Muscle of back (tissue), 11 donors: ENCODE measurements around the gene REV3L. TPM values are rescaled to one million over a fixed set of nuclear protein-coding genes. Genes with fewer than 3 reads are reported as not detected.
"Not testable (repeated sequence)": the region's sequence is repeated elsewhere in the genome, so short reads cannot be mapped to it uniquely, and the experiment has no call there.

Experiments
- DNase-seq, 3 donors: peaks; one replicate each; pipeline versions ENCODE4 v3.0.0 to v3.0.0-alpha.2; 2013
- polyA plus RNA-seq, 10 donors: library from polyadenylated mRNA; unstranded; fragments of 120-200 nt; gene quantifications; one replicate each; pipeline ENCODE4 v1.2.1, GENCODE V29; 2013; ENCODE audit not compliant: insufficient read length in 10 of 10

Gene REV3L
- polyA plus RNA-seq, 10 donors = 31.2 to 56.7 (median 38.8) TPM

DNA sequence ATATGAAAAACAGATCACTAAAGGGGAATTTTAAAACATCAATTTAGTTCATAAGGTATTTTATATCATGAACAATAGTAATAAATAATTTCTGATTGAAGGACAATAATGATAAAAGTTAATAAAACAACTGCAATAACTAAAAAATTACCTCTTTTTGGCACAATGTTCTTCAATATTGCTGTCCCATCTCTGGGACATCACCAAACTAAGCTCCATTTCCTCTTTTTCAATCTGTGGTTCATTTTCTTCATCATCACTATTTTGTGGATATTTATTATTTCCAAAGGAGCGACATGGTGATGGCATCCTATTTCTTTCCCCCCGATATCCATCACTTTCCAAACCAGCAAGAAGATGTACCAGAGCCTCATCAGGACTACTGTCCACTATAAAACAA, 103.2 kb downstream of the REV3L start:
- no peak for DNase-seq

DNA sequence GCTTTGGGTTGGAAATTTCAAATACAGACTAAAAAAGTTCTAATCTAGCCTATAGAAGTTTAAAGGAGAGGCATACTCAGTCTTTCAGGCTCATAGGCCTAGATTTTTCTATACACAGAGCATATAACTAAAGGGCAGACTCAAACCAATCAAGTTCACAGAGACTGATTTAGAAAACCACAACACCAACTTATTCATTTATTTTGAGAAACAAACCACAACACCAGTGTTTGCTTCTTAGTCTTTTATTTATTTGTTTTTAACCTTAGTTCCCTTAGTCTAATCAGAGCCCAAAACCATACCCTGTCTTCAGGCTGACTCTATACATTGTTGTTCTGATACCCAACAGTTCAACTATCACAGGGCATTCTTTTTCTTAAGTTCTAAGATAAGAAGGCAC, 103.7 kb downstream of the REV3L start:
- DNase-seq = no peak

DNA sequence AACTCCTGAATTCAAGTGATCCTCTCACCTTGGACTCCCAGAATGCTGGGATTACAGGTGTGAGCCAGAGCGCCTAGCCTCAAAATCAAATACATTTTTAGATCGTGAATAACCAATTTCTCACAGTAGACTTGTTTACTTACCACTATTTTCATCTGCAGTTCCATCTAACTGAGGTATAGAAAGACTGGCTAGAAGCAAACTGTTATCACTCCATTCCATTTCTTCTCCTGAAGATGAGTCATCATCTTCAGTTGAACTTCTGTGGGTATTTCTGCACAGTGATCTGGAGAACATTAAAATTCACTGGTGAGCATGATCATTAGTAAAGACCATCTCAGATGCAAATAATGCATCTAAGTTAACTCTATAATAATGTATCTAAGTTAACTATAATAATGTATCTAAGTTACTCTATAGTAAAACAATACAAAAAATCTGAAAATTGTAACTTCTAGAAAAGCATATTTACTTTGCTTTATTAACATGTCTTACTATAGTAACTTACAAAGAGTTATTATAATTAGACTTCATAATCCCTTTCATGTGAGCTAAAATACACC, 105.4 kb downstream of the REV3L start:
- DNase-seq = no peak

DNA sequence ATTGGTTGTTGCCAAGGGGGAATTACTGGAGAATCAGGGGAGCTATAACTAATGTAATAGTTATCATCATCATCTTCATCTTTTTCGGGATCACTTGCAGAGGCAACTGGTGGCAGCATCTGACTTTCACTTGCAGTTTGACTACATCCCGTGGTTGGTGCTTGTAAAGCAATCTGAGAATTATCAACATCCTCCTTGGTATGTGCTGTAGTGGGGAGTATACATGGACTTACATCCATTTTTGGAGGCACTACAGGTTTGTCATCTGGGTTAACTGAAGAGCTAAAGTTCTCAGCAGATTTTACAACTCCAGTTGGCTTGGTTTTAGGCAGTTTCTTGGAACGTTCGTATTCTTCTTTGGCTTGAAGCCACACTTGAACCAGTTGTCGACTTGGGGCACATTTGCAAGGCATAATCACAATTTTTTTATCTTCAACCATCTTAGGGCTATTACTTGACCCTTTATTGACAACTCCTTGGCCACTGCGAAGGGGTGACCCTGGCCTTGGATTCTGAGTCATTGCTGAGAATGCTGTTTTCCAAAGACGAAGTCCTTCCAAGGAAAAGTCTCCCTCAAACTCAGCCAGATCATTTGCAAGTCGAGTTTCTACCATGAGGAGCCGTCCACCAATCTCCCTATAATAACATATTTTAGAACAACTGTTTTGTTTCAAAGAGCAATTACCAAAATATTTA, 115.5 kb downstream of the REV3L start:
- no peak for DNase-seq

DNA sequence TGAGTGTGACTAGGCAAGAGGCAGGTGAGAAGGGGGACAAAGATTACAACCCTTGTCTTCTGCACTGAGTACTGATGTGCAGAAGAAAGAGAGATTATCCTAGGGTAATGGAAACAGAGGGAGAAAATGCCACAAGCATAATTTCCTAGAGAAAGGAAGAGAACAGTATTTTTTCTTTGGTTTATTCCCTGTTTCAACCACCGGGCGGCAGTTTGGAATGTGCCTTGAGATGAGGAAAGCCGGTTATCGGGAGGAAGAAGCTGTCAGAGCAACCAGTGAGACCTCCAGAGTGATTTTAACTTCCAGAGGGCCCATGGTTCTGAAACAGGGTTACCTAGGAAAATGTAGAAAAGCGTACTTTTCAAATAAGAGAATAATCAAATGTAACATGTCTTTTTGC, 121.4 kb downstream of the REV3L start:
- peak; percentile 11 to 65 (median 34) for DNase-seq

DNA sequence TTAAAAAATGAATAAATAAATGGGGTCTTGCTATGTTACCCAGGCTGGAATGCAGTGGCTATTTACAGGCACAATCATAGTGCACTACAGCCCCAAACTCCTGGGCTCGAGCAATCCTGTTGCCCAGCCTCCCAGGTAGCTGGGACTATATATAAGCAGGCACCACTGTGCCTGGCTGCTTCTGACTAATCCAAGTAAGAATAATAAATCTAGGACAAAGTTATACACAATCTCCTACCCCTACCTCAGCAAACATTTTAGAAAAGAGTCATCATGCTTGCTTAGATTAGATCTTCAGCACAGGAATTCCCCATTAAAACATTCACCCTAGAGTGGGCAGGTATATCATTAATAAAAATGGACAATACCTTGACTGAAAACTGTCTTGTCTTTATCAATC, 124.6 kb downstream of the REV3L start:
- no peak for DNase-seq

DNA sequence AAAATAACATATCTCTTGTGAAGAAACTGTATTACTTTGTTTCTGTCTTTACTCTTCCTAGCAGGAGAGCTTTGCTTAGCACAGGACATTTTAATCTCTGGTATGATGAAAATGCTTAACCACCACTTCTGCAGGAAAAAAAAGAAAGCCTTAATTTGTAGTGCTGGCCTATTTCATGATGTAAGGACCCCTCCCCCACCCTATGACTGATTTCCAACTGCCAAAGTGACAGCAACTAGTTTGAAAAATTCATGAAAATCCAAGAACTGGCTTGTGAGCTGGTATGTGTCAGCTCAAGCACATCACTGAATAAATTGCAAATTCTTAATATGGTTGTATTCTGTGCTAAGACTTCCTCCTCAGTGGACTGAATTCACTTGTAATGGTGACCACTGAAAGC, 125.3 kb downstream of the REV3L start:
- DNase-seq = peak in 1 of 3 donors; percentile 20

DNA sequence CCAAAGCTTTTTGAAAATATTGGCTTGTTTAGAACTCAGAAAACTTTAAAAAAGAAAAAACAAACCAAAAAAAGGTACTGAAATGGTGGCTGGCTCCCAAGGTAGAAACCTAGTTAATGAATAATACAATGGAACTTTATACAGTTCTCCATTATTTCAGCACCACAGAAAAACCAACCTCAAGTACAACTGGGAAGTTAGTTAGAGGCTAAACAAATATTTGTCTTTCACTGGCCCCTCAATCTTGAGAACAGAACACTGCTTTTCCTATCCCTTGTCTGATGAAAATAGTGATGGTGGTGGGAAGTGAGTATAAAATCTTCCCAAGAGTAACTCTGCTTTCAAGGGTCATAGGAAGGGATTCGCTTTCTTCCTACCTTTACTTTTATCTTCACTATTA, 126.5 kb downstream of the REV3L start:
- no peak for DNase-seq

DNA sequence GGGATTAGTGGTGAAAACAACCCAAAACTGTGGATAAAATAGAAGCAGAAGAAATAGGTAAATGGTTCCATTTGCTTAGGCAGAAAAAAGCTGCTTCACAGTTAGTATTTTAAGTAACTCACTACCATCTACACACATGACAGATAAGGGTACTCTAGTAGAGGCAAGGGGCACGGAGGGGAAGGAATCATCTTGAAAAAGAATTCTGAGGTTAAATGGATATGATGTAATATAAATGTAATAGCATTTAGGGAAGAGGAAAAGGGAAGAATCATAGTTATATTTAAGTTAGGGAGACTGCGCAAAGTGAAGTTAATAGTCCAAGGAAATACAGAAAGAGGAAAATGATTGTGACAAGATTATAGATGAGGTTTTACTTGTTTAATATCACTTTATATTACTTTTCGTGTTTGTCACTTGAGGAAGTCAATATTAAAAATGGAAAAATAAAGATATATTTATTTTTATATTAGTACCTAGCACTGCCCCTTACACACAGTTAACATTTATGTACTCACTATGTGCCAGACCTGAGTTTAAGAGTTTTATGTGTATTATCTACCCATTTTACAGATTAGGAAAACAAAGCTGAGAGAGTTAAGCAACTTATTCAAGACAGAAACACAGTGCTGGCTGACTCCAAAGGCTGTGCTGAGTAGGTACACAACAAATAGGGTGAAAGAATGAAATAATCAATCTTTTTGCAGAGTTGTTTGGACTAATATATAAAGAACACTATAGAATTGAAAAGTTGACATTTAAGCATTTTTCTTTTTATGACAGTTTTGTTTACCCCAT, 128.1 kb downstream of the REV3L start:
- no peak for DNase-seq

DNA sequence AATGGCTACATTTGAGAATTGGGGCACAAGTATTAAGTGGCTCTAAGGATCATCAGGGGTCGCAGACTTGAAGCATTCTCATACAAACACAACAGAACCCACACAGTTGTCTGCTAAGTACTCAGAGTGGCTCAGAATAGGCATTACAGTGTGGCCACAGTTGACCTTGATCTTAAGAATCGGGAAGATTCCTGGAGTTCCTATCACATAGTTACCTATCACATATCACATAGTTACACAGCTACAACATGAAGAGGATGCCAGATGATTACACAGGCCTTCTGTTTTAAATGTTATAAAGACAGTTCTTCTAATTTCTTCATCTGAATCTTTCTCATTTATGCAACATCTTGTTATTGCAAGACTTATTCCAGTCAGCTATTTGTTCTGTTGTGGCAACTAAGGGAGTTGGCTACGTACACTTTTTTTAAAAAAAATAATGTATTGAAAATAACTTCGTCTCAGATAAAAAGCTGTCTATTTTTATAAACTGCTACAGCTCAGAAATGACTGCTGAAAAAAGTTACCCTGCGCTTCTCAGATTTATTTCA, 129.0 kb downstream of the REV3L start:
- peak in 1 of 3 donors; percentile 9 for DNase-seq

DNA sequence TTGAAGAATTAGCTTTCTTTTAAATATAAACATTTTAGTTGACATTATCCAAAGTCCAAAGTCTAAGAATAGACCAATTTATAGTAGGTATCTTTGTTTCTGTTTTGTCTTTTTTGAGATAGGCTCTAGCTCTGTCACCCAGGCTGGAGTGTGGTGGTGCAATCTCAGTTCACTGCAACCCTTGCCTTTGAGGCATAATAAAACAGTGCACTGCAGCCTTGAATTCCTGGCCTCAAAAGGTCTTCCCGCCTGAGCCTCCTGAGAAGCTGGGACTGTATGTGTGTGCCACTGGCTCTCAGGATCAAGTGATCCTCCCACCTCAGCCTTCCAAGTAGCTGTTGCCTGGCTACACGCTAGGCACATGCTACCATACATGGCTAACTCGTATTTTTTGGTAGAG, 135.4 kb downstream of the REV3L start:
- no peak for DNase-seq

DNA sequence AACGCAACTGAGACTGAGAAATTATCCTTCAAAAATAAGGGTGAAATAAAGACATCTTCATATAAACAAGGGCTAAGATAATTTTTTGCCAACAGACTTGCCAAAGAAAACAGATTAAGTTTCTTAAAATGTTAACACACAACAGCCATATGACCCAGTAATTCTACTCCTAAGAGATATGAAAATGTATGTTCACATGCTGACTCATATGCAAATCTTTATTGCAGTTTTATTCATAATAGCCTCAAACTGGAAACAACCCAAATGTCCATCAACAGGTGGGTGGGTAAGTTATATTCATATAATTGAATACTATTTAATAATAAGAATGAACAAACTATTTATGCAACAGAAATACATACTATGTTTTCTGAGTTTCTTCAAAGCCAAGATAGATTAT, 140.1 kb downstream of the REV3L start:
- no peak for DNase-seq

DNA sequence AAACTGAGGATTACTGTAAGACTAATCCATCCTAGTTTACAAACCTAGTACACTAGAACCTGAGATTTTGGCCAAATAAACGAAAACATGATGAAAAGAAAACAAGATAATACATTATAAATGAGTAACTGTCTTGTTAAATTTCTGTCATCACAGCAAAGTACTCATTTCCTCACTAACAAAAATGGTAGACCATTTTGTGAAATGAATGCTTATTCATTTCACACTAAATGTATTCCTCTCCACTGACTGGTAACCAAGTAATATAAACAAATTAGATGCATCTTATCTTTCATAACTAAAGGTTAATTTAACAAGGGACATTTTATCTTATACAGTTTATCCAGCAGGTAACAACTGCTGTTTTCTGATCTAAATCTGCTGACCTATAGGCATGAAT, 143.7 kb downstream of the REV3L start:
- DNase-seq = no peak

DNA sequence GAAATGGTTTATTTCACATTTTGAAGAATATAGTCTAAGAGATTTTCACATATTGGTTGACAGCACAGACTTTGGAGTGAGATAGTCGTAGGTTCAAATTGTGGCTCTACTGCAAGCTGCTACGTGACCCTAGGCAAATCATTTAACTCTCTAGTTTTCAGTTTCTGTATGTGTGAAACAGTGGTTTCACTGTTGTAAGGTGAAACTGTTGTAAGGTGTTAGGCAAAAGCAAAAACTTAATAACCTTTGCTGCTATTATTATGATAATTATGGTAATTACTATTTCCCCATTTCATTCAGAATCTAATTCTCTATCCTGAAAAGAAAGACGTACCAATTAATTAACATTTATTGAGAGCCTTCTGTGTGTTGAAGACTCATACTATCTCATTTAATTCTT, 144.2 kb downstream of the REV3L start:
- DNase-seq = no peak

DNA sequence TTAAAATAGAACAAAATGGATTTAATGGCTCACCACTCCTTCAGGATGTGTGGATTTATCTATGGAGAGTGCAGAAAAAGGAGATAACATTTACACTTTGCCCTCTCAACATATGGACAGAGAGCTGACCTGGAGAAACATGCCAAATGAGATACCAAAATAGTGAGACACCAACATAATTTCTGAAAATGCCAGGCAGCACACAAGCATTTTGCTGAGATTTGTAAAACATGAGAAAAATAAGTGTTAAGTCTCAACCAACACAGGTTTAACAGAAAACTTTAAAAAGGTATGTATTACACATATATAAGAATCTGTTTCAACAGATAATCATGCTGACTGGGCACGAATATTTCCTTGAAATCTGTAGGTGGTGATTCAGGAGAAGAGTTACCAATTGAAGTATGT, 145.2 kb downstream of the REV3L start:
- no peak for DNase-seq

DNA sequence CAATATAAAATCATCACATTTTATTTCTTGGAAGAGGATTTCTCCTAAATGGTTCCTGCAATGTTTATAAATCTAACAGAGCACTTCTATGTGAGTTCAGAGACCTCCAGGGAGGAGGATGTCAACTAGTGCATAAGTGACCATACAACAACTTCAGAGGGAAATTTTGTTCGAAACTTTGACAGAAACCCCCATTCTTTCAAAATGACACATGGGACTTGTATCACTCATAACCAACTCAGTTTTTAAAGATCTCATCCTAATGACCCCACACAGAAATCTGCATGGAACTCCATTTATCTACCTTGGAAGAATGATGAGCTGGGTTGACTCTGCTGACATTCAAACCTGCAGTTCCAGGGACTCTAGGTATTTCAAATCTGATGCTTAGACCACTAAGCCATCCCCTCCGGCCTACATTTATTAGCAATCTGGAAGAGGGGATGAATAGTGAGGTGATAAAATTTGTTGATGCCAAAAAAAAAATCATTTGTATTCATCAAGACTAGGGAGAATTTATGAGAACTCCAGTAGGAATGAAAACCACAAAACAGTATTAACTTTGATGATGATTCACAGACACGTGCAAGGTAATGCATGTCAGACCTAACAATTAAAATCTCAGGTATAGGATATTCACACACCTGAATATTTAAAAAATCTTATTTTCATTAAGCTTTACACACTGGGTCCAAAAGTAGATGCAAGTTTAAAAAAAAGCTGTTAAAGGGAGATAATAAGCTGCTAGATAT, 153.0 kb downstream of the REV3L start:
- DNase-seq = no peak

DNA sequence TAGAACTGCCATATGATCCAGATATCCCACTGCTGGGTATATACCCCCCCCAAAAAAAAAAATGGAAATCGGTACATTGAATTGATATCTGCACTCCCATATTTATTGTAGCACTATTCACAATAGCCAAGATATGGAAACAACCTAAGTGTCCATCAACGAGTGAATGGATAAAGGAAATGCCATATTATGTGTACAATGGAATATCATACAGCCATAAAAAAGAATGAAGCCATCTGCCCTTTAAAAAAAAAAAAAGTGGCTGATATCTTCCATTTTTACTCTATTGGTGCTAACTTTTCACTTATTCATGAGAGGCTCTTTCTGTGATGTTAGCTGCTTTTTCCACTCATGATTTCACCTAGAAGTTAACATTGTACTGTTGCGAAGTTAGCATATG, 156.5 kb downstream of the REV3L start:
- no peak for DNase-seq

DNA sequence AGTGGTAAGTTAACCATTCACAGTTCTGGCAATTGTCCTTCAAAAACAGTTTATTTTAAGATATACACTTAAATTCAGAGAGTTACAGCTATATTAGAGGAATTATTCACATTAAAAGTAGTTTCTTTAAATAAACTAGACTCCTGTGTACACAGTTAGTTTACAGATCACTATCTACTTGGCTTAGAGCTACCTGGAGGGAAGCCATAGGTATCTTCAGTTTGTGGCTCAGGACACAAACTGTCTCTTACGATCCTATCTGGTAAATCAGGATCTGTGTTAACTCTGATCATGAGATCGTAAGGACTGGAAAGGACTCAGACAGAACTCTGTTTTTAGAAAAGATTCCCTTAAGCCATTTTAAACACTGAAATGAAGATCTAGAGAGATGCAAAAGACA, 160.9 kb downstream of the REV3L start:
- no peak for DNase-seq

DNA sequence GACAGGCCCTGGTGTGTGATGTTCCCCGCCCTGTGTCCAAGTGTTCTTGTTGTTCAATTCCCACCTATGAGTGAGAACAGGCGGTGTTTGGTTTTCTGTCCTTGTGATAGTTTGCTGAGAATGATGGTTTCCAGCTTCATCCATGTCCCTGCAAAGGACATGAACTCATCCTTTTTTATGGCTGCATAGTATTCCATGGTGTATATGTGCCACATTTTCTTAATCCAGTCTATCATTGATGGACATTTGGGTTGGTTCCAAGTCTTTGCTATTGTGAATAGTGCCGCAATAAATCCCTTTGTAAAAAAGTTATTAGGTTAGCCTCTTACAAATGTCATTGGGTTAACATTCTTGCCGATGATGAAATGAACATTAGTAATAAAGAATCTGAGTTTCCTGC, 175.1 kb downstream of the REV3L start:
- DNase-seq = not testable (repeated sequence)

DNA sequence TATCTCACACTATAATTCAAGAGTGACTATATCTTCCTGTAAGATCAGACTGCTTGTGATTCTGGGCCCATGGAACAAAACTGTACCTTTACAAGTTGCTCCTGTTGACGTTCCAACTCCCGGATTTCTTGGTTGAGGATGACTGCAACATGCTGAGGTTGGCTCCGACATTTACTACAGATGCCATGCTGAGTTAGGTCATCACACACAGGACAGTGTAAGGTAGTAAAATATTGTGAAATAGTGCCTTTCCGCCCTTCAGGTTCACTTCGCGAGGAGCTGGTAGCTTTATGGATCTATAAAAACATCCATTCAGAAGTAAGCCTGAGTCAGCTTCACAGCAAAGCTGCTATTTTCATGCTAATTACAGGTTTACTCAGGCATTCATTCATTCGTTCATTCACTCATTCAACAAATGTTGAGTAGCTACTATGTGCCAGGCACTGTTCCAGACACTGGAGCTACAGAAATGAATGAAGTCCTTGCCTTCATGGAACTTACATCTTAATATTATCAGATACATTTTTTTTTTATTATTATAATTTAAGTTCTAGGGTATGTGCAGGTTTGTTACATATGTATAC, 175.7 kb downstream of the REV3L start:
- DNase-seq = no peak

DNA sequence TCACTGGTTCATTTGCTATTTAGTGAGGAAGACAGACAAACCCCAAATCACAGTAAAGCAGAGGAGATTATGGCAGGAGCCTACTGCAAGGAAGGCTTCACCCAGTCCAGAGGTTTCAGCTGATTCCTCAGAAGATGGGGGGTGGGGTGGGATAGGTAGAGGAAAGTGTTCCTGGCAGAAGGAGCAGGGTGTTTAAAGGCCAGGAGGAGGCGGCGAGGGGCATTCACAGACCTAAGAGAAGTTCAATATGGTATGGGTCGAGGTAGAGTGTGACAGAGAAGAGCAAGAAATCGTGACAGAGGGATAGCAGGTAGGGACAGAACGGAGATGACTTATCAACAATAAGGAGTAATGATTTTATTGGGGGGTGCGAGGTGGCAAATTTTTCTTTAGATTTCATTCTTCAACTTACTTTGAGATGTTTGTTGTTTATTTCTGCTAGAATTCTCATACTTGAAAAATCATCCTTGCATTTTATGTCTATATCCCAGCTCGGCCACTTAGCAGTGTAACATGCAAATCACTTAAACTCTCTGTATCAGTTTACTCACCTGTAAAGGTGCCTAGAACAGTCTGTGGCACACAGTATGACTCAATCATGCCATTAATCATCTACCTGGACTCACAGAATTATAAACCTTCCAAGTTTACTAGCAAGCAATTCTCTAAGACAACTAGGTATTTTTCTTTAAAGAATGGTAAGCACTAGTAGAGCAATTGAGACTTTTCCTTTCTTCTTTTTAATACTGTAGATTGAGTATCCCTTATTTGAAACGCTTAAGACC, 176.7 kb downstream of the REV3L start:
- no peak for DNase-seq
